NCI-H1417 treated with DMSO at 0.1 percent for 48 hours (cell line): ENCODE data around the gene GRHL1.
"Not testable (repeated sequence)": the region's sequence is repeated elsewhere in the genome, so short reads cannot be mapped to it uniquely, and the experiment has no call there.

Source experiments
- DNase-seq: peaks from one replicate; lab custom pipeline; 2025; lab: John Stamatoyannopoulos, UW

GRHL1 gene

DNA sequence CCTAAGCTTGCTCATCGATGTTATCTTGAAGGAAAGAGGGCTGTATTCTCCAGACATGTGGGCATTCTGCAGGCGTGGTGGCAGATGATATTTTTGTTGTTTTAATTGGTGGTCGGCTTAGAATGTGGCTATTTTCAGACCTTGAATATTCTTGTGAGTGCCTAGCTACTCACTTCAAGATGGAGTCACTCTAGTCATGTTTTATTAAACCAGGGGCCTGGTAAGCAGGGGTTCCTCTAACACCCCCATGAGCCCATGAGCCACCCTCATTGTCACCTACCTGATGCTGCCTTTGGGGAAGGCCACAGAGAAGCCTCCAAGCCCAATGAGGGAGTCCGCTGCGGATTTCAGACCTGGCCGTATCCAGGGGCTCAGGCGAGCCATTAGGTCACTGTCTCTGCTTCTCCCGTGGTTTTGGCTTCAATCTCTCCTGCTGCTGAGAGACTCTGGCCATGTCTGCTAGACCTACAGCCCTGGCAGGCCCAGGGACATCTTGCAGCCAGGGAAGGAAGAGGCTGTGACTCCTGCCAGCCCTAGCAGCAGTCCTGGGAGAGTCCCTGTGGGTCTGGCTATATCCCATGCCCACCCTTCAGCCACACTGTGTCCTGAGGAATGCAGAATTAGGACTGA lies 75.6 kb downstream of the GRHL1 start:
- no peak for DNase-seq

DNA sequence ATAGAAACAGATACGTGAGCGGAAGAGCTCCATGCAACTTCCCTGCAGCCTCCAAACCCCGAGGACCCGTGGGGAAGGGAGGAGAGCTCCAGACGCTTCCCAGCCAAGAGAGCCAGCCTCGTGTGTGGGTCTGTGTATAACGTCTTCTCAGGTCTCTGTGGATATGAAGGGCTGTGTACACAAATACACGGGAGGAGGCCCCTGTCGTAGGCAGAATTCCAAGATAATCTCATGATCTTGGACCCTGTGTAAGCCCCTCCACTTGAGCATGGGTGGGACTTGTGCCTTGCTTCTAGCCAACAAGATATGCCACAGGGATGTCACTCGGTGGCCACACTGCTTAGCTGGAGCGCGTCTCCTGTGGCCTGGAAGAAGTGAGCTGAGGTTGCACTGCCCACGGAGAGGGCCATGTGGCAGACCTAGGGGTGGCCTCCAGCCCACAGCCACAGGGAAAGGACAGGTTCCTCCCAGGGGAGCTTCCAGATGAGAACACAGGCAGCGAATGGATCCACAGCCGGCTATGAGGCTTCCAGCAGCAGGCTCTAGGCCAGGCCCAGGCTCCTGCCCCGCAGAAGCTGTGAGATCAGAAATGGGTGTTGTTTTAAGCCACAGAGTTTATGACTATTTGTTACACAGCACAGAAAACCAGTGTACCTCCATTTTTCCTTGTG lies 76.3 kb downstream of the GRHL1 start:
- DNase-seq: no peak

DNA sequence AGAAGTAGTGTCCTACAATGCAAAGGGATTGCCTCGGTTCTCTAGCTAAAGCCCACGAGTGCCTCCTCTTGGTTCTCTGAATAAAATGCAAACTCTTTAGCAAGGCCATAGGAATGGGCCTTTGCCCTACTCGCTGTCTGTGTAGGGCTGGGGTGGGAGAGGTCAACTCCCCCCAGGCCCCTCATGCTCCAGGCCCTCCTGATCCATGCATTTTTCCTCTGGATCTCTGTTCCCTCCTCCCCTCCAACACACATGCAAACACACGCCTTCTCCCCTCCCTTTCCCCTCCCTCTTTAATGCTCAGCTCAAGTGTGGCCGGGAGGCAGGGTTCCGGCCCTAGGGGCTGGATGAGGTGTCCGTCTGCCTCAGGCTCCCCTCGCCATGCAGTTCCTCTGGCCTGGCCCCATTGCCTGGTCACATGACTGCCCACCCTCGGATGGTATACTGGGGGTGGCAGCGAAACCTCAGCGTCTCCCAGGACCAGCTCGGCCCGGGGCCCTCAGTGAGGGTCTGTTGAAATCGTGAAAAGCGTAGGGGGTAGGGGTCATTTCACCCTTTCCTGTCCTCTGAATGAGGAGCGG lies 77.0 kb downstream of the GRHL1 start:
- DNase-seq: no peak

DNA sequence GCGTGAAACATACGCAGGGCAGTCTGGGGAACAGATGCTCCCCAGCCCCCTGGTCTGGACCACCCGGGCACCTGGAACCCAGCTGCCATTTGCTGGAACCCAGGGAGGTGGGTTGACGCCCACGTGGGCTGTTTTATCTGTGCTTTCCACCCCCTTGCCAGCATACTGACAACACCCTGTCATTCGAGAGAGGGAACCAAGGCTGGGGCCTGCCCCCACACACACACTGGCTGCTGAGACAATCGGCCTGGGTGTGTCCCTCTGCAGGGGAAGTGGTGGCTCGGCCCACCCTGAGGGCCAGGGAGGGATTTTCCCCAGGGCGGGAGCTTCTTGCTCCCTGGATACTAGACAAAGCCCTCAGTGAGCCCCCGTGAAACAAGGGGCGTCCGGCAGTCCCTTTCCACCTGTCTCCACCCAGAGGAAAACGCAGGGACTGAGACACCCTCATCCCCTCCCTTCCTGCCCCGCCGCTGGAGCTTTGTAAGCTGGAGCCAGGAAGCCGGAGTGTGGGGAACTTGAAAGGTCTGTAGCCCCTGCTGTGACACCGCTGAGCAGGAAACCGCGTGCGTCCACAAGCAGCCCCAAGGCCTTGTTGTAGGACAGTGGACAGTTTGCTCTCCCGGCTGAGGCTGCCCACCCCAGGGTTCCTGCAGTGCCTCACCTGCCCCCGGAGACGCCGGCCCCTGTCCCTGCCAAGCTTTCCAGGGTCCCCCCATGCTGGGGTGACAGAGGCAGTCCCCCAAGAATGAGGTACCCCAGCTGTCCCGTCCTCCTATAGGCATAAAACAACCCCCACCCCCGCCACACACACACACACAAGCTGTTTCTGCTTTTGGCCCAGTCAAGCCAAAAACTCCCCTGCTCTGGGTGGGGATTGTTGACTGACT lies 77.7 kb downstream of the GRHL1 start:
- DNase-seq: no peak

- DNase-seq: no peak
Observed at GRCh38 chr2:10029875-10030223, 78.4 kb downstream of the GRHL1 start.

GRCh38 chr2:10030311-10030736 lies 78.8 kb downstream of the GRHL1 start:
- no peak for DNase-seq

DNA sequence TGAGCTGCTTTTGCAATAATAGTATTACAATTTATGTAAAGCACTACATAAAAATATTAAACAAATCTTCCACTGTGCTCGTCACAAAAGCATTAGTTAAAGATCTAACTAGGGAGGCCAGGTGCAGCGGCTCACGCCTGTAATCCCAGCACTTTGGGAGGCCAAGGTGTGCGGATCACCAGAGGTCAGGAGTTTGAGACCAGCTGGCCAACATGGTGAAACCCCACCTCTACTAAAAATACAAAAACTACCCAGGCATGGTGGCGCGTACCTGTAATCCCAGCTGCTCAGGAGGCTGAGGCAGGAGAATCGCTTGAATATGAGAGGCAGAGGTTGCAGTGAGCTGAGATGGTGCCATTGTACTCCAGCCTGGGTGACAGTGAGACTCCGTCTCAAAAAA lies 79.3 kb downstream of the GRHL1 start:
- not testable (repeated sequence) for DNase-seq

GRCh38 chr2:10031886-10032745 lies 80.6 kb downstream of the GRHL1 start:
- DNase-seq: no peak

GRCh38 chr2:10032746-10033105 lies 81.2 kb downstream of the GRHL1 start:
- no peak for DNase-seq

GRCh38 chr2:10033251-10034006 lies 81.9 kb downstream of the GRHL1 start:
- DNase-seq: no peak

DNA sequence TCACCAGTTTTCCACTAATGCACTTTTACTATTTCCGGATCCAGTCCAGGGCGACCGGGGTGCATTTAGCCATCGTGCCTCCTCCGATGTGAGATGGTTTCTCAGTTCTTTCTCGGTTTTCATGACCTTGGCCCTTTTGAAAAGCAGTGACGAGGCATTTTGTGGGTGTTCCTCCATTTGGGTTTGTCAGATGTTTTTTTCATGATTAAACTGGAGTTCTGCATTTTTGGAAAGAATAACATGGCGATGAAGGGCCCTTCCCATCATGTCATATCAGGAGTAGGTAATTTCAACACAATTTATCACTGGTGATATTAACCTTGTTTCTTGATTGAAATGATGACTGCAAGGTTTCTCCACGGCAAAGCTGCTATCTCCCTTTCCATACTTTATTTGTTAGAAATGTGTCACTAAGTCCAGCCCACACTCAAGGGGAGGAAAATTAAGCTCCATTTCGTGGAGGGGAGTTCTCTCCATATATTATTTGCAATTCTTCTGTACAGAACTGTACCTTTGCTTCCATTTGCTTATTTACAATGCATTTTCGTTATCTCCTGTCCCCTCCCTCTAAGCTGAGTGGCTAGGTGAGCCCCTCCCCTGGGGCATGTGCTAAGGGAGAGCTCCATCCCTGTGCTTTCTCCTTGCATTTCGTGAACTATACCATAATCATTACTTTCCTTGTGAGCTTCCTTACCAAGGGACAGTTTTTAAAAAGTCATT lies 83.0 kb downstream of the GRHL1 start:
- DNase-seq: no peak

DNA sequence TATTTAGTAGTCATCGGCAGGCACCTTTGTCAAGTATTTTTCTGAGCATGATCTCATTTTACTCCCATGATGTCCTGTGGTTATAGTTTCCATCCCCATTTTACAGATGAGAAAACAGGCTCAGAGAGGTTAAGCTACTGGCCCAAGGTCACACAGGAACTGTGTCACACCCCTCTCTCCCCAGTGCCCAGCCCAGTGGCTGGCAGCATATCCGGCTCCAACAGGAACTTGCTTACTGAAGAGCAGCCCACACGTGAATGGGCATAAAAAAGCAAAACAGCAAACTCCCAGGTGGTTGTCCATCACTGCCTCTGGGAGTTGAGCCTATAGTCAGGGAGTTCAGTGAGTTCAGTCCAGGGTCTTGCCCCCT lies 83.5 kb downstream of the GRHL1 start:
- DNase-seq: no peak

DNA sequence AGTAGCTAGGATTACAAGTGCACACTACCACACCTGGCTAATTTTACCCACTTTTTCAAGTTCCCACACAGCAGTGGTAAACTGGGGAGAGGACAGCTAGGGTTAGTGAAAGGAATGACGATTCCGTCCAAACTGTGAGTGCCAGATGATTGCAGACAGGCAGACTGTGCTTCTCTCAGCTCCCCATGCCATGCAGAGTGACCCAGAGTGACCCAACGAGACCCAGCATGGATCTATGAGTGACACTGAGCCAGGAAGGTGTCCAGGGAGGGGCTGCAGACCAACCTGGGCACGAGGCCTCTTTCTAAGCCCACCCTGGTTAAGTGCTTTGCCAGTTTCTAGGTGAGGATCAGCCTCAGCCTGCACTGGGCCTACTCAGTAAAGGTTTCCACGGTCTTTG lies 84.1 kb downstream of the GRHL1 start:
- DNase-seq: no peak

GRCh38 chr2:10036095-10036884 lies 84.8 kb downstream of the GRHL1 start:
- DNase-seq: no peak

GRCh38 chr2:10038123-10038522 lies 86.6 kb downstream of the GRHL1 start:
- no peak for DNase-seq

DNA sequence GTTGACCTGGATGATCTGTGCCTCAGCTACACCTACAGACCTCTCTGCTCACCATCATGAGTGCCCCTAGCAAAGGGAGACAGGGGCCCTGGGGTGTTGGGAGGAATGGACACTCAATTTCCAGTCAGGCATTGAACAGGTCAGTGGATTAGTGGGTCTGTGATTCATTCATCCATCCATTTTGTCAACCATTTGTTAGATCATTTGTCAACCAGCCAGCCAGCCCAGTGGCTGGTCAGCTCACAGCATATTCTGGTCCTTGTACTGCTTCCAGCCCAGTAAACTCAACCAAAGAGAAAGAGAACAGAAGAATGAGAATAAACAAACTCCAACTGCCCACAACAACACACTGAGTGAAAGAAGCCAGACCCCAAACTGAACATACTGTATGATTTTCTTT lies 87.2 kb downstream of the GRHL1 start:
- no peak for DNase-seq

- no peak for DNase-seq
Observed at GRCh38 chr2:10039658-10040410, 88.3 kb downstream of the GRHL1 start.

- no peak for DNase-seq
Observed at GRCh38 chr2:10041711-10042110, 90.2 kb downstream of the GRHL1 start.
